ENCODE results near the gene NTM. TPM values are rescaled to one million over a fixed set of nuclear protein-coding genes. Genes with fewer than 3 reads are reported as not detected.

The NTM gene
- total RNA-seq, 1 donor from 2014 or later, result 10.3 TPM

GRCh38 chr11:131372234-131372962 is 2.0 kb downstream of the NTM start:
- DNase-seq (ENCODE audit: extremely low read depth, low read depth, low spot score), result no peak

- no peak for DNase-seq (ENCODE audit: extremely low read depth, low read depth, low spot score)
These were observed 2.8 kb downstream of the NTM start for GRCh38 chr11:131373095-131373725.

- no peak for DNase-seq (ENCODE audit: extremely low read depth, low read depth, low spot score)
These were observed 3.3 kb downstream of the NTM start for GRCh38 chr11:131373756-131374155.

- no peak for DNase-seq (ENCODE audit: extremely low read depth, low read depth, low spot score)
These were observed 5.0 kb downstream of the NTM start for GRCh38 chr11:131375421-131375820.

- DNase-seq (ENCODE audit: extremely low read depth, low read depth, low spot score), result no peak
These were observed 5.5 kb downstream of the NTM start for GRCh38 chr11:131375915-131376314.

GRCh38 chr11:131378931-131379330 is 8.5 kb downstream of the NTM start:
- DNase-seq (ENCODE audit: extremely low read depth, low read depth, low spot score), result no peak

- DNase-seq (ENCODE audit: extremely low read depth, low read depth, low spot score), result no peak
These were observed 15.5 kb downstream of the NTM start for GRCh38 chr11:131385763-131386390.

- no peak for DNase-seq (ENCODE audit: extremely low read depth, low read depth, low spot score)
These were observed 16.0 kb downstream of the NTM start for GRCh38 chr11:131386408-131386807.

- DNase-seq (ENCODE audit: extremely low read depth, low read depth, low spot score), result no peak
These were observed 17.6 kb downstream of the NTM start for GRCh38 chr11:131388030-131388429.

- DNase-seq (ENCODE audit: extremely low read depth, low read depth, low spot score), result no peak
These were observed 19.2 kb downstream of the NTM start for GRCh38 chr11:131389582-131389981.

GRCh38 chr11:131391176-131391575 is 20.8 kb downstream of the NTM start:
- DNase-seq (ENCODE audit: extremely low read depth, low read depth, low spot score), result no peak

GRCh38 chr11:131392528-131393255 is 22.3 kb downstream of the NTM start:
- DNase-seq (ENCODE audit: extremely low read depth, low read depth, low spot score), result no peak

GRCh38 chr11:131393691-131394090 is 23.3 kb downstream of the NTM start:
- DNase-seq (ENCODE audit: extremely low read depth, low read depth, low spot score), result no peak

- no peak for DNase-seq (ENCODE audit: extremely low read depth, low read depth, low spot score)
These were observed 27.3 kb downstream of the NTM start for GRCh38 chr11:131397675-131398074.

- no peak for DNase-seq (ENCODE audit: extremely low read depth, low read depth, low spot score)
These were observed 31.6 kb downstream of the NTM start for GRCh38 chr11:131402040-131402439.

- DNase-seq (ENCODE audit: extremely low read depth, low read depth, low spot score), result no peak
These were observed 33.6 kb downstream of the NTM start for GRCh38 chr11:131404010-131404409.

- no peak for DNase-seq (ENCODE audit: extremely low read depth, low read depth, low spot score)
These were observed 37.7 kb downstream of the NTM start for GRCh38 chr11:131408025-131408640.

- no peak for DNase-seq (ENCODE audit: extremely low read depth, low read depth, low spot score)
These were observed 38.9 kb downstream of the NTM start for GRCh38 chr11:131409345-131409744.

GRCh38 chr11:131411636-131412035 is 41.2 kb downstream of the NTM start:
- no peak for DNase-seq (ENCODE audit: extremely low read depth, low read depth, low spot score)

- DNase-seq (ENCODE audit: extremely low read depth, low read depth, low spot score), result no peak
These were observed 41.6 kb downstream of the NTM start for GRCh38 chr11:131412061-131412460.

- DNase-seq (ENCODE audit: extremely low read depth, low read depth, low spot score), result no peak
These were observed 42.8 kb downstream of the NTM start for GRCh38 chr11:131413217-131413616.
